Fibroblast of villous mesenchyme (primary cell): Measurements from ENCODE around the gene MOGAT2. TPM values are rescaled to one million over a fixed set of nuclear protein-coding genes. Genes with fewer than 3 reads are reported as not detected.

ENCODE experiments used
- DNase-seq: peaks from one replicate; pipeline ENCODE4 v3.0.0-alpha.2; 2010; ENCODE audit warnings: low read depth
- H3K4me3 ChIP-seq: 2 replicates; pipeline ENCODE4 v1.5.1; 2011; ENCODE audit warnings: low read depth, mild to moderate bottlenecking, low read length
- CTCF ChIP-seq: IDR thresholded peaks from 2 replicates; pipeline ENCODE4 v1.5.1; 2012; ENCODE audit warnings: low read depth, mild to moderate bottlenecking, low read length; ENCODE audit not compliant: insufficient read depth
- total RNA-seq: library from RNA; depleted of rRNA; stranded (reverse); fragments of >200 nt; gene quantifications from 2 replicates; pipeline ENCODE4 v1.2.3, GENCODE V29; 2012

Gene MOGAT2
- total RNA-seq: not detected in 2 replicates

GRCh38 chr11:75717608-75718418 is at the start of gene MOGAT2:
Gene MOGAT2 (plus strand): TSS chr11:75717838. CDS start chr11:75717889, 51 bp downstream.
- DNase-seq: no peak
- no peak for TF ChIP-seq CTCF
- H3K4me3 ChIP-seq: no peak within 1 kb of the TSS

GRCh38 chr11:75668451-75669297 is 49.0 kb upstream of the MOGAT2 start, which contains the start of gene MAP6:
Gene MAP6 (minus strand): TSS chr11:75669038. CDS start chr11:75668369, 669 bp downstream.
- no peak for DNase-seq
- no peak for TF ChIP-seq CTCF

GRCh38 chr11:75673977-75674582 is 43.6 kb upstream of the MOGAT2 start:
- TF ChIP-seq CTCF: no peak
- peak; percentile 32 for DNase-seq

More at GRCh38 chr11:75668451-75669297, 49.0 kb upstream of the MOGAT2 start, which contains the start of gene MAP6:
- peak within 1 kb of the TSS; percentile 29 for H3K4me3 ChIP-seq

GRCh38 chr11:75677275-75677674 is 40.4 kb upstream of the MOGAT2 start:
- DNase-seq: no peak
- no peak overlapping the region for H3K4me3 ChIP-seq
- TF ChIP-seq CTCF: no peak

More at GRCh38 chr11:75673977-75674582, 43.6 kb upstream of the MOGAT2 start:
- H3K4me3 ChIP-seq: no peak overlapping the region

DNA sequence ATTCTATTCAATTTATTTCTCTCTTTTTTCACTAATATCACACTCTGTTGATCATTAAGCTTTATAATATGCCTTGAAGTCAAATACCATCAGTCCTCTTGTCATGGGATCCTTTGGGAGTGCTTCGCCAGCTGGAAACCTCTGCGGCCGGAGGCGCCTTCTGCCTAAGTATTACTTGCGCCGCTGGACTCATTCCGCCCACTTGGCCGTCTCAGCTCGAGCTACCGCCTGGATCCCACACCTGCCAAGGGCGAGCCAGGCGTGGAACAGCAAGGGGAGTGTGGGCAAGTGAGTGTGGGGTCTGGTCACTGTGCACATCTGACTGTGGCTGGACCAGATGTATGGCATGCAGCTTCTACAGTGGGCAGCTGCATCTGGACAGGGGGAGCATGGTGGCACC is 39.7 kb upstream of the MOGAT2 start:
- DNase-seq: no peak
- no peak overlapping the region for H3K4me3 ChIP-seq
- no peak for TF ChIP-seq CTCF

DNA sequence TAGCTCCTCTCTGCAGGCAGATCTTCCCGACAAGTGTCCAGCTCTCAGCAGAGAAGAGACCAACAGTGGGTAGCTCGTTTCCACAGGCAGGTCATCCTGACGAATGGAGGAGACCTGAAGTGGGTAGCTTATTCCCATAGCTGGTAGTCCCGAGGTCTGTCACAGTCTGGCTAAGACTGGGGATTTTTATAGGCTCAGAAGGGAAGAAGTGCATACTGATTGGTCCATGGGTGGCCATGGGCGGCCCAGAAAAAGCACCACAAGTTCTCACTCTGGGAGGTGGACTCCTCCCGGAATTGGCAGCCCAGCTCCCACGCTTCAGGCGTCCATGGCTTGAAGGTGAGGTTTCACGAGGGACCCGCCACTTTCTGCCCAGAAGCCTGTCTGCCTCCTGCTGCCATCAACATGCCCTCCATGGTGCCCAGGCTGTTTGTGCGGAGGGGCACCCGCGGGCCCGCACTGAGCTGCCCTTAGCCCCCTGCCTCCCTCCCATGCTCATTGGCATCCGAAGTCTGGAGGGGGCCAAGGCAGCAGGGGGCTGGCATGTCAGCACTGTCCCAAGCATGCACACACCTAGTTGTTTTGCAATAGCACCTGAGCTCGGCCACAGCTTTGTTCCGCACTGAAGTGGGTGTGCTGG is 38.9 kb upstream of the MOGAT2 start:
- H3K4me3 ChIP-seq: no peak overlapping the region
- no peak for DNase-seq
- no peak for TF ChIP-seq CTCF
